OCI-LY7 (cell line): ENCODE data around the gene SIK3. TPM values are rescaled to one million over a fixed set of nuclear protein-coding genes. Genes with fewer than 3 reads are reported as not detected.

Source experiments
- BruUV-seq: library from RNA; stranded (reverse); fragments of 400-500 nt; replicated peaks from 2 replicates; lab custom pipeline; 2021; lab: Mats Ljungman, UMichigan
- CTCF ChIA-PET: fragments of 300-600 bp; sonication (Branson Sonifier 250); formaldehyde crosslinking; loops from one replicate; lab custom pipeline; 2022; ENCODE audit warnings: antibody characterized with exemption; ENCODE audit not compliant: unreplicated experiment; lab: Charles Lee
- POLR2A ChIA-PET: fragments of 300-600 bp; sonication (Branson Sonifier 250); formaldehyde crosslinking; loops from one replicate; lab custom pipeline; 2022; ENCODE audit warnings: antibody characterized with exemption; lab: Charles Lee
- DNase-seq: peaks from one replicate; pipeline ENCODE4 v3.0.0-alpha.2; 2015; ENCODE audit warnings: low spot score
- H2AFZ ChIP-seq: fragments of 200-600 bp; sonication (generic), shearing (Covaris generic); 2 replicates; pipeline ENCODE4 v1.6.1; 2014; ENCODE audit warnings: mild to moderate bottlenecking, antibody characterized with exemption, low read length, moderate library complexity
- H3K27ac ChIP-seq: fragments of 200-600 bp; sonication (generic); 2 replicates; pipeline ENCODE4 v1.5.1; 2014; ENCODE audit warnings: mixed run types, low read depth, mild to moderate bottlenecking, moderate library complexity, low read length, inconsistent platforms; ENCODE audit not compliant: poor library complexity, severe bottlenecking
- H3K36me3 ChIP-seq: fragments of 200-600 bp; sonication (generic); 2 replicates; pipeline ENCODE4 v1.6.1; 2014; ENCODE audit warnings: mild to moderate bottlenecking, antibody characterized with exemption, low read length, moderate library complexity, mixed read lengths; ENCODE audit not compliant: insufficient read depth
- H3K4me1 ChIP-seq: fragments of 200-600 bp; sonication (generic); 2 replicates; pipeline ENCODE4 v1.5.1; 2014; ENCODE audit warnings: mild to moderate bottlenecking, low read length; ENCODE audit not compliant: insufficient read depth, poor library complexity, severe bottlenecking
- H3K4me2 ChIP-seq: fragments of 200-600 bp; sonication (generic); 2 replicates; pipeline ENCODE4 v1.6.1; 2014; ENCODE audit warnings: mild to moderate bottlenecking, low read length
- H3K4me3 ChIP-seq: fragments of 200-600 bp; sonication (generic); 2 replicates; pipeline ENCODE4 v1.5.1; 2014; ENCODE audit warnings: mild to moderate bottlenecking, low read depth, low read length; ENCODE audit not compliant: poor library complexity, severe bottlenecking
- H3K79me2 ChIP-seq: fragments of 200-600 bp; sonication (generic); 2 replicates; pipeline ENCODE4 v1.6.1; 2016; ENCODE audit warnings: low read depth, mild to moderate bottlenecking, low read length, moderate library complexity, mixed read lengths; ENCODE audit not compliant: insufficient read depth
- H3K9me2 ChIP-seq: fragments of 200-600 bp; sonication (generic); 2 replicates; pipeline ENCODE4 v1.6.1; 2016; ENCODE audit warnings: mild to moderate bottlenecking, low read length, mixed read lengths; ENCODE audit not compliant: insufficient read depth
- H3K9me3 ChIP-seq: fragments of 200-600 bp; sonication (generic); 2 replicates; pipeline ENCODE4 v1.6.1; 2014; ENCODE audit warnings: mild to moderate bottlenecking, mixed run types, low read length, mixed read lengths
- H4K20me1 ChIP-seq: fragments of 200-600 bp; sonication (generic); 2 replicates; pipeline ENCODE4 v1.6.1; 2014; ENCODE audit warnings: mild to moderate bottlenecking, antibody characterized with exemption, low read length, moderate library complexity, mixed read lengths; ENCODE audit not compliant: insufficient read depth
- CTCF ChIP-seq: fragments of 200-600 bp; sonication (generic); conservative IDR thresholded peaks from 2 replicates; pipeline ENCODE4 v1.5.1; 2014; ENCODE audit warnings: mild to moderate bottlenecking, antibody characterized with exemption, low read length, moderate library complexity, mixed read lengths
- EZH2phosphoT487 ChIP-seq: fragments of 200-600 bp; sonication (generic); IDR thresholded peaks from 2 replicates; pipeline ENCODE4 v1.6.1; 2018; ENCODE audit warnings: low read depth, borderline replicate concordance, mild to moderate bottlenecking, mixed run types, antibody characterized with exemption, low read length, moderate library complexity, mixed read lengths
- intact Hi-C: fragments of 100-400 bp; cut with micrococcal nuclease; formaldehyde crosslinking; loops from one replicate; pipeline ENCODE4 v1.10.0; 2022; ENCODE audit not compliant: unreplicated experiment
- total RNA-seq, 2 experiments: library from RNA; depleted of rRNA in 1 of 2; stranded (reverse); fragments of >200 nt in 1 of 2; shearing (Covaris generic) in 1 of 2; gene quantifications; 2 replicates each; pipeline ENCODE4 v1.2.3, GENCODE V29; 2014 to 2022

The SIK3 gene
- total RNA-seq, 2 experiments from 2014 or later, result 29.3 to 72.9 TPM

GRCh38 chr11:117096201-117096991 lies 1.8 kb downstream of the SIK3 start:
- peaks cover 74% of the 10 kb centered on the region for H3K79me2 ChIP-seq
- H3K36me3 ChIP-seq, result peaks cover 20% of the 10 kb centered on the region
- no peak overlapping the region for H2AFZ ChIP-seq
- CTCF ChIA-PET, result interaction anchor here (0.5 to 0.6 kb wide), 2 partner anchors 93 to 172 kb away, joined by 3 to 6 read pairs; no protein-coding TSS in a partner anchor
- DNase-seq, result peak; percentile 75
- no TSS peak for BruUV-seq
- no peak for TF ChIP-seq EZH2phosphoT487
- TF ChIP-seq CTCF, result peak; percentile 41; the same call in 1 of the 2 replicates
- H3K4me3 ChIP-seq, result peak overlapping the region; percentile 86
- peak overlapping the region; percentile 85 for H3K4me2 ChIP-seq
- peak overlapping the region; percentile 61 for H3K27ac ChIP-seq
- POLR2A ChIA-PET, result interaction anchor here (0.7 to 4.4 kb wide), 10 partner anchors 58 to 208 kb away, joined by 3 to 28 read pairs (median 4); no protein-coding TSS in a partner anchor
- peaks cover 8% of the 10 kb centered on the region; the same call in 1 of the 2 replicates for H3K9me3 ChIP-seq
- peaks cover 13% of the 10 kb centered on the region for H4K20me1 ChIP-seq
- no peaks in the 10 kb centered on the region for H3K9me2 ChIP-seq
- intact Hi-C loops, result loop anchor here (1.0 to 10.0 kb wide), 4 partner anchors 112 to 218 kb away; no protein-coding TSS in a partner anchor
- H3K4me1 ChIP-seq, result peaks cover 37% of the 10 kb centered on the region

DNA sequence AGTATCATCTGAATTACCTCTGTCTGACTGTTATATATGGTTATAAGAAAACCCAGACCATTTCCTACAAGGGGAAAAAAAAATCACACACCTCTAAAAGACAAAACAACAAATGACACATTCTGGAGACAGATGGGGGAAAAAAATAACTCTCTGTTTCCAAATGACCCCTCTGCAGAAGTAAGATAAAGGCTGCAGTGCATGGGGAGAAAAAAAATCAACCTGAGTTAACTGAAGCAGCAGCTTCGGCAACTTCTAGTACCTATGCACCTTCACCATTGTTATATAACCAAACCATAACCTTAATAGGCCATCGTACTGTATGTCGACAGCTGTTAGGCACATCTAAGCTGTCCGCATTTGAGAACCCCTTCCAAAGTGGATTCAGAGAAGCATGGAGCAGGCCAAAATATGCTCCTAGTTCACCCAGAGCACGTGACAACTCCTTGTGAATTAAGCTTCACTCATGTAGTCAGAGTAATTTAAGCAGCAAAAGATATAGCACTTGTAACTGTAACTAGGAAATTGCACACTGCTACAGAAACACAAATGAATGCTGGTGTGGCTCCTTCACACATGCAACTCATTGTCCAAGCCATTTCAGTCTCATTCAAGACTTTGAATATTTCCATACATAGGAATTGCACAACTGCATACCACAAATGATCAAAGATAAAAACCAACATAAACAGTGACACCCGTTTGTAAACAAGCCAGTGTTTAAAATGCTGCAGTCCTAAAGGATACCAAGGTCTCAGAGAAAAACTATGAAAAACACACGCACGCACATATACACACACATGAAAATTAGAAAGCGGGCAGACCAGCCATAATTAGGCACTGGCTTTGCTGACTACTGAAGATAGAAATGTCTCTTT lies 2.7 kb downstream of the SIK3 start:
- Histone ChIP-seq H3K4me3 (peak overlapping the region; percentile 86), H3K9me2 (no peaks in the 10 kb centered on the region), H3K27ac (peak overlapping the region; percentile 61), H4K20me1 (peaks cover 16% of the 10 kb centered on the region), H3K79me2 (peaks cover 79% of the 10 kb centered on the region), H3K9me3 (peaks cover 8% of the 10 kb centered on the region; the same call in 1 of the 2 replicates), H2AFZ (no peak overlapping the region), H3K4me1 (peaks cover 37% of the 10 kb centered on the region), H3K36me3 (peaks cover 20% of the 10 kb centered on the region), H3K4me2 (peak overlapping the region; percentile 85)
- intact Hi-C loops, result loop anchor here (1.0 to 10.0 kb wide), 4 partner anchors 111 to 217 kb away; no protein-coding TSS in a partner anchor
- DNase-seq, result no peak
- no TSS peak for BruUV-seq
- TF ChIP-seq CTCF, result no peak
- TF ChIP-seq EZH2phosphoT487, result no peak
- CTCF ChIA-PET, result interaction anchor here (1.1 kb wide), 1 partner anchor 167 kb away, joined by 3 read pairs; no protein-coding TSS in a partner anchor
- POLR2A ChIA-PET, result interaction anchor here (0.7 to 4.4 kb wide), 10 partner anchors 19 to 232 kb away, joined by 3 to 28 read pairs (median 4); no protein-coding TSS in a partner anchor
